K562 (cell line): ENCODE data around the gene FARP2. TPM values are rescaled to one million over a fixed set of nuclear protein-coding genes. Genes with fewer than 3 reads are reported as not detected.
A peak's percentile ranks its signal among the peaks of the same experiment; 100 is the strongest.

Experiments used
- CCAR2 ChIP-seq: fragments of 200-400 bp; formaldehyde crosslinking; IDR thresholded peaks from 2 replicates; pipeline ENCODE4 v1.6.1; 2017; ENCODE audit warnings: mild to moderate bottlenecking, low read depth, low read length
- HNRNPL ChIP-seq: fragments of 200-400 bp; formaldehyde crosslinking; IDR thresholded peaks from 2 replicates; pipeline ENCODE4 v1.6.1; 2017; ENCODE audit warnings: low read depth, mild to moderate bottlenecking, low read length
- NR0B1 ChIP-seq: fragments of 450-650 bp; IDR thresholded peaks from one replicate; pipeline ENCODE4 v1.6.1; 2018; ENCODE audit warnings: mild to moderate bottlenecking, moderate library complexity; ENCODE audit not compliant: partially characterized antibody
- PHF21A ChIP-seq: fragments of 450-650 bp; IDR thresholded peaks from 2 replicates; pipeline ENCODE4 v1.6.1; 2017; ENCODE audit warnings: low read depth, borderline replicate concordance
- POLR2G ChIP-seq: fragments of 200-400 bp; formaldehyde crosslinking; IDR thresholded peaks from 2 replicates; pipeline ENCODE4 v1.6.1; 2017; ENCODE audit warnings: low read depth, mild to moderate bottlenecking, antibody characterized with exemption, low read length, moderate library complexity
- RREB1 ChIP-seq: fragments of 250-450 bp; sonication (Bioruptor Pico); IDR thresholded peaks from 2 replicates; pipeline ENCODE4 v1.4.0; 2020
- TARDBP ChIP-seq: fragments of 450-650 bp; IDR thresholded peaks from 2 replicates; pipeline ENCODE4 v1.6.1; 2016
- ZEB2 ChIP-seq: fragments of 450-650 bp; IDR thresholded peaks from 2 replicates; pipeline ENCODE4 v1.6.1; 2016
- ZNF668 ChIP-seq: fragments of 250-450 bp; sonication (Bioruptor Pico); IDR thresholded peaks from 2 replicates; pipeline ENCODE4 v1.8.0; 2022; ENCODE audit warnings: mild to moderate bottlenecking, inconsistent platforms
- polyA plus RNA-seq, 8 experiments: library from polyadenylated mRNA; depleted of rRNA in 4 of 8; stranded (reverse) in 5 of 8; unstranded in 3 of 8; fragments of >200 nt; fragmentation: Nextera tagmentation in 2 of 8; fragmentation: Illumina TruSeq in 1 of 8; extraction: Ambion mirVana in 2 of 8; extraction: Trizol in 1 of 8; gene quantifications; 2 replicates each; pipeline versions ENCODE4 v1.2.1 to v1.2.3, GENCODE V29; 2011 to 2014; ENCODE audit warnings: inconsistent platforms in 1 of 8, missing spikeins in 1 of 8
- total RNA-seq, 7 experiments: library from RNA; depleted of rRNA in 6 of 7; stranded (reverse); fragments of >200 nt in 6 of 7; fragmentation: Illumina TruSeq in 2 of 7; extraction: Trizol in 2 of 7; gene quantifications; 2 replicates each; pipeline versions ENCODE4 v1.2.1 to v1.2.3, GENCODE V29; 2011 to 2021; ENCODE audit warnings: low replicate concordance in 1 of 7
- TF ChIP-seq, protein P1 (sequence below): sonication (generic); formaldehyde crosslinking; IDR thresholded peaks from 2 replicates; pipeline ENCODE4 v1.8.0; 2022; ENCODE audit warnings: mild to moderate bottlenecking, missing genetic modification reagents
- TF ChIP-seq, protein P2 (sequence below), 2 experiments: fragments of 450-650 bp; conservative IDR thresholded peaks; 2 replicates each; pipeline ENCODE4 v1.6.1; 2017; ENCODE audit warnings: mild to moderate bottlenecking in 2 of 2, moderate library complexity in 2 of 2
- TF ChIP-seq, protein P3 (sequence below): sonication (generic); formaldehyde crosslinking; IDR thresholded peaks from 2 replicates; pipeline ENCODE4 v1.8.1; 2022; ENCODE audit warnings: missing genetic modification reagents

The FARP2 gene
- total and polyA plus RNA-seq, 9 of the 15 experiments (the other 6 are each of a cell fraction or from before 2014, with no cell fraction given), result 4.1 to 38.1 (median 21.1) TPM

GRCh38 chr2:241315093-241315878 lies 40.8 kb upstream of the FARP2 start, which contains the start of gene HDLBP (continued):
- TF ChIP-seq RREB1, result no peak
- TF ChIP-seq ZNF668 (CRISPR knock-in tag), result no peak
- TF ChIP-seq, protein P1, sequence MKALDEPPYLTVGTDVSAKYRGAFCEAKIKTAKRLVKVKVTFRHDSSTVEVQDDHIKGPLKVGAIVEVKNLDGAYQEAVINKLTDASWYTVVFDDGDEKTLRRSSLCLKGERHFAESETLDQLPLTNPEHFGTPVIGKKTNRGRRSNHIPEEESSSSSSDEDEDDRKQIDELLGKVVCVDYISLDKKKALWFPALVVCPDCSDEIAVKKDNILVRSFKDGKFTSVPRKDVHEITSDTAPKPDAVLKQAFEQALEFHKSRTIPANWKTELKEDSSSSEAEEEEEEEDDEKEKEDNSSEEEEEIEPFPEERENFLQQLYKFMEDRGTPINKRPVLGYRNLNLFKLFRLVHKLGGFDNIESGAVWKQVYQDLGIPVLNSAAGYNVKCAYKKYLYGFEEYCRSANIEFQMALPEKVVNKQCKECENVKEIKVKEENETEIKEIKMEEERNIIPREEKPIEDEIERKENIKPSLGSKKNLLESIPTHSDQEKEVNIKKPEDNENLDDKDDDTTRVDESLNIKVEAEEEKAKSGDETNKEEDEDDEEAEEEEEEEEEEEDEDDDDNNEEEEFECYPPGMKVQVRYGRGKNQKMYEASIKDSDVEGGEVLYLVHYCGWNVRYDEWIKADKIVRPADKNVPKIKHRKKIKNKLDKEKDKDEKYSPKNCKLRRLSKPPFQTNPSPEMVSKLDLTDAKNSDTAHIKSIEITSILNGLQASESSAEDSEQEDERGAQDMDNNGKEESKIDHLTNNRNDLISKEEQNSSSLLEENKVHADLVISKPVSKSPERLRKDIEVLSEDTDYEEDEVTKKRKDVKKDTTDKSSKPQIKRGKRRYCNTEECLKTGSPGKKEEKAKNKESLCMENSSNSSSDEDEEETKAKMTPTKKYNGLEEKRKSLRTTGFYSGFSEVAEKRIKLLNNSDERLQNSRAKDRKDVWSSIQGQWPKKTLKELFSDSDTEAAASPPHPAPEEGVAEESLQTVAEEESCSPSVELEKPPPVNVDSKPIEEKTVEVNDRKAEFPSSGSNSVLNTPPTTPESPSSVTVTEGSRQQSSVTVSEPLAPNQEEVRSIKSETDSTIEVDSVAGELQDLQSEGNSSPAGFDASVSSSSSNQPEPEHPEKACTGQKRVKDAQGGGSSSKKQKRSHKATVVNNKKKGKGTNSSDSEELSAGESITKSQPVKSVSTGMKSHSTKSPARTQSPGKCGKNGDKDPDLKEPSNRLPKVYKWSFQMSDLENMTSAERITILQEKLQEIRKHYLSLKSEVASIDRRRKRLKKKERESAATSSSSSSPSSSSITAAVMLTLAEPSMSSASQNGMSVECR (CRISPR knock-in tag), result no peak; the same call in 1 of the 2 replicates
- 0 out of 2 replicates have a peak, but pooled peaks have one; percentile 58 for TF ChIP-seq HNRNPL
- TF ChIP-seq, protein P2, sequence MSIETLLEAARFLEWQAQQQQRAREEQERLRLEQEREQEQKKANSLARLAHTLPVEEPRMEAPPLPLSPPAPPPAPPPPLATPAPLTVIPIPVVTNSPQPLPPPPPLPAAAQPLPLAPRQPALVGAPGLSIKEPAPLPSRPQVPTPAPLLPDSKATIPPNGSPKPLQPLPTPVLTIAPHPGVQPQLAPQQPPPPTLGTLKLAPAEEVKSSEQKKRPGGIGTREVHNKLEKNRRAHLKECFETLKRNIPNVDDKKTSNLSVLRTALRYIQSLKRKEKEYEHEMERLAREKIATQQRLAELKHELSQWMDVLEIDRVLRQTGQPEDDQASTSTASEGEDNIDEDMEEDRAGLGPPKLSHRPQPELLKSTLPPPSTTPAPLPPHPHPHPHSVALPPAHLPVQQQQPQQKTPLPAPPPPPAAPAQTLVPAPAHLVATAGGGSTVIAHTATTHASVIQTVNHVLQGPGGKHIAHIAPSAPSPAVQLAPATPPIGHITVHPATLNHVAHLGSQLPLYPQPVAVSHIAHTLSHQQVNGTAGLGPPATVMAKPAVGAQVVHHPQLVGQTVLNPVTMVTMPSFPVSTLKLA (conservative IDR thresholded peaks at IDR 0.05), result peak; percentile 34 to 72; a peak in 3 of 4 replicates
- TF ChIP-seq, protein P3, sequence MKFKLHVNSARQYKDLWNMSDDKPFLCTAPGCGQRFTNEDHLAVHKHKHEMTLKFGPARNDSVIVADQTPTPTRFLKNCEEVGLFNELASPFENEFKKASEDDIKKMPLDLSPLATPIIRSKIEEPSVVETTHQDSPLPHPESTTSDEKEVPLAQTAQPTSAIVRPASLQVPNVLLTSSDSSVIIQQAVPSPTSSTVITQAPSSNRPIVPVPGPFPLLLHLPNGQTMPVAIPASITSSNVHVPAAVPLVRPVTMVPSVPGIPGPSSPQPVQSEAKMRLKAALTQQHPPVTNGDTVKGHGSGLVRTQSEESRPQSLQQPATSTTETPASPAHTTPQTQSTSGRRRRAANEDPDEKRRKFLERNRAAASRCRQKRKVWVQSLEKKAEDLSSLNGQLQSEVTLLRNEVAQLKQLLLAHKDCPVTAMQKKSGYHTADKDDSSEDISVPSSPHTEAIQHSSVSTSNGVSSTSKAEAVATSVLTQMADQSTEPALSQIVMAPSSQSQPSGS, result no peak
- no peak for TF ChIP-seq TARDBP
- TF ChIP-seq NR0B1, result no peak
- no peak for TF ChIP-seq CCAR2
- TF ChIP-seq PHF21A, result no peak
- peak; percentile 96 for TF ChIP-seq POLR2G
- TF ChIP-seq ZEB2, result no peak
